ENCODE data around the gene HK3.
A peak's percentile ranks its signal among the peaks of the same experiment; 100 is the strongest.

HK3 gene

DNA sequence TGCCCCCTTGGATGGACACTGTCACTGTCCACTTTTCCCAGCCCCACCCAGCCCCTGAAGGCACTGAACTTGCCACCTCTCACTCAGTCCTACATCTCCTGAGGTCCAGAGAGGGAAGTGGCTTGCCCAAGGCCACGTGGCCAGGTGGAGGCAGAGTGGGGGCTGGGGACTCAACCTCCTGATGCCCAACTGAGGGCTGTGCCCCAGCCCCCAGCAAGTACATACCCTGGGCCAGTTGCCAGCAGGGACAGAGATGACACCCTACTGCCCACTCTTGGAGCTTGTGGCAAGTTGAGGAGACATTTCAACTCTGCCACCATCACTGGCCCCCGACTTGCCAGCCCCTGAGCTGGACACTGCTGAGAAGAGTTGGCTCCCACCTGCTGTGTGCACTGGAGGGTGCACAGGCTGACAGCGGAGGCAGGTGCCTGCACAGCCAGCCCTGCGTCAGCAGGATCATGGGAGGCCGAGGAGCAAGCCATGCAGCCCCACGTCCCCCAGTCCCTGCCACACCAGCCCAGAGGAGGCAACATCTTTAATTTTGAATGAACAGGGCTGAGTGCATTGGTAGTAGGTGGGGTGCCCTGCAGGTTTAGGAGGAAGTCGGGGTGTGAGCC lies 49.4 kb downstream of the HK3 start:
- H3K9ac ChIP-seq (ENCODE audit: low read length), result no peak overlapping the region
- no peaks in the 10 kb centered on the region for H3K9me3 ChIP-seq (ENCODE audit: insufficient read depth, low read depth, low read length)
- H3K23ac ChIP-seq (ENCODE audit: low read length), result no peak overlapping the region
- H3K4me3 ChIP-seq (ENCODE audit: low read depth, low read length), result no peak overlapping the region
- H2AK5ac ChIP-seq (ENCODE audit: low read length), result no peak overlapping the region
- DNase-seq, result no peak
- no peak overlapping the region for H3K14ac ChIP-seq (ENCODE audit: low read length)
- H3K79me1 ChIP-seq (ENCODE audit: low read length), result no peaks in the 10 kb centered on the region
- no peak overlapping the region for H2BK5ac ChIP-seq (ENCODE audit: low read depth, low read length, poor library complexity)
- no peaks in the 10 kb centered on the region for H3K4me1 ChIP-seq (ENCODE audit: control insufficient read depth in 1 of 2, insufficient read depth in 2 of 2, low read length in 2 of 2)
- no CpG with 5 or more reads among the region's 7 CpGs for WGBS (ENCODE audit: extremely low coverage, insufficient coverage, insufficient read length)
- H3K18ac ChIP-seq (ENCODE audit: low read length), result no peak overlapping the region
- no peak overlapping the region for H2BK120ac ChIP-seq (ENCODE audit: insufficient read depth, low read length, poor library complexity)
- no peak overlapping the region for H2AFZ ChIP-seq (ENCODE audit: insufficient read depth, low read length, poor library complexity)
- H2BK12ac ChIP-seq (ENCODE audit: low read length), result no peak overlapping the region
- no peak overlapping the region for H4K91ac ChIP-seq (ENCODE audit: low read depth, low read length)
- H3K4me2 ChIP-seq (ENCODE audit: low read length), result no peak overlapping the region
- H4K8ac ChIP-seq (ENCODE audit: low read depth, low read length), result no peak overlapping the region
- H3K27ac ChIP-seq (ENCODE audit: low read depth, low read length), result no peak overlapping the region
- H3K36me3 ChIP-seq (ENCODE audit: control insufficient read depth in 1 of 2, insufficient read depth in 2 of 2, low read length in 2 of 2), result no peaks in the 10 kb centered on the region
- no peak overlapping the region for H4K12ac ChIP-seq (ENCODE audit: low read depth, low read length)
- no peaks in the 10 kb centered on the region for H3K79me2 ChIP-seq (ENCODE audit: control insufficient read depth, insufficient read depth, low read length, poor library complexity)
- H3K4ac ChIP-seq (ENCODE audit: low read depth, low read length), result no peak overlapping the region
- no peaks in the 10 kb centered on the region for H3K27me3 ChIP-seq (ENCODE audit: insufficient read depth, low read length)

DNA sequence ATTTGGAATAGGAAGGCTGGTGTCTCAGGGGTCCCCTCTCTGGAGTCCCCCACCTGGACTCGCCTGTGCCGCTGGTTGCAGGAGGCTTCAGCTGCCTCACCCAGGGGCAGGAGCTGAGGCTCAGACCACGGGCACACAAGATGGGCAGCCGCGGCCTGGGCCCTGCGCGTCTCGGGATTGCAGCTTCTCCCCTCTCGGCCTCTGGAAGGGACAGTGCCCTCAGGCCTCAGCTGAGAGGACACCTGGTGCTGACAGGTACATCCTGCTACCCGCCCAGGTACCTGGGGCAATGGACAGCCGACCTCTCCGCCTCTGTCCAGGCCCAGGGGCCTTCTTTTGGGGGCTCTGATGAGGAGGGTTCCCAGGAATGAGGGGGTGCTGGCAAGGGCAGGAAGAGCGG lies 50.5 kb downstream of the HK3 start:
- no CpG with 5 or more reads among the region's 13 CpGs for WGBS (ENCODE audit: extremely low coverage, insufficient coverage, insufficient read length)
- no peaks in the 10 kb centered on the region for H3K27me3 ChIP-seq (ENCODE audit: insufficient read depth, low read length)
- H3K79me2 ChIP-seq (ENCODE audit: control insufficient read depth, insufficient read depth, low read length, poor library complexity), result no peaks in the 10 kb centered on the region
- H3K36me3 ChIP-seq (ENCODE audit: control insufficient read depth in 1 of 2, insufficient read depth in 2 of 2, low read length in 2 of 2), result no peaks in the 10 kb centered on the region
- no peak overlapping the region for H4K8ac ChIP-seq (ENCODE audit: low read depth, low read length)
- no peak overlapping the region for H3K14ac ChIP-seq (ENCODE audit: low read length)
- H3K4me2 ChIP-seq (ENCODE audit: low read length), result no peak overlapping the region
- no peak overlapping the region for H2AK5ac ChIP-seq (ENCODE audit: low read length)
- no peaks in the 10 kb centered on the region for H3K79me1 ChIP-seq (ENCODE audit: low read length)
- H3K9ac ChIP-seq (ENCODE audit: low read length), result no peak overlapping the region
- no peak overlapping the region for H3K18ac ChIP-seq (ENCODE audit: low read length)
- no peak overlapping the region for H4K91ac ChIP-seq (ENCODE audit: low read depth, low read length)
- no peak overlapping the region for H2BK5ac ChIP-seq (ENCODE audit: low read depth, low read length, poor library complexity)
- H2BK120ac ChIP-seq (ENCODE audit: insufficient read depth, low read length, poor library complexity), result no peak overlapping the region
- no peak overlapping the region for H2AFZ ChIP-seq (ENCODE audit: insufficient read depth, low read length, poor library complexity)
- H2BK12ac ChIP-seq (ENCODE audit: low read length), result no peak overlapping the region
- no peak for DNase-seq
- H3K4ac ChIP-seq (ENCODE audit: low read depth, low read length), result no peak overlapping the region
- H3K4me1 ChIP-seq (ENCODE audit: control insufficient read depth in 1 of 2, insufficient read depth in 2 of 2, low read length in 2 of 2), result no peaks in the 10 kb centered on the region
- no peak overlapping the region for H3K4me3 ChIP-seq (ENCODE audit: low read depth, low read length)
- H3K27ac ChIP-seq (ENCODE audit: low read depth, low read length), result no peak overlapping the region
- H3K9me3 ChIP-seq (ENCODE audit: insufficient read depth, low read depth, low read length), result no peaks in the 10 kb centered on the region
- H3K23ac ChIP-seq (ENCODE audit: low read length), result no peak overlapping the region
- no peak overlapping the region for H4K12ac ChIP-seq (ENCODE audit: low read depth, low read length)

DNA sequence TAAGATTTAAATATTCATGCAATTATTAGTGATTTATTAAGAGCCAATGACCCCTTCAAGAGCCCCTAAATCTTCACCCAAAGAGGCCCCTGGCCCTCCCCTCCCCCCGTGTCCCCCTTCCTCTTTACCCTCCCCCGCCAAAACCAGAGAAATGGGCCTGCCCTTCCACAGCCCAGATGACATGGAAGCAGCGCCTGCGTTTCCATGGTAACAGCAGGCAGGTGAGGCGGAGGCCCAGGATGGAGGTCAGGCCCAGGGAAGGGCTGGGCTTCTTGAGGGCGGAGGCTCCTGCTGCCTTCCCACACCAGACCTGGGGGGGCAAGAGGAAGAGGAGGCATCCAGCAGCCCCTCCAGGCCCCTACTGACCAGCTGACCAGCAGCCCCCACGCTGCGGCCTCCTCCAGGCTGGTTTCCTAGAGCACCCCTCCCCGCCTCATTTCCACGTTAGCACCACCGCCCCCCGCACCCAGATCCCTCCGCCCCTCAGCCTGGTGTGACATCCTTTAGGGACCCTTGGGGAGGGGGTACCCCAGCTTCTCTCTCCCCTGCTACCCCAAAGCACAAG lies 51.3 kb downstream of the HK3 start:
- H3K18ac ChIP-seq (ENCODE audit: low read length), result no peak overlapping the region
- H4K8ac ChIP-seq (ENCODE audit: low read depth, low read length), result no peak overlapping the region
- H2AFZ ChIP-seq (ENCODE audit: insufficient read depth, low read length, poor library complexity), result no peak overlapping the region
- no peak overlapping the region for H3K4me2 ChIP-seq (ENCODE audit: low read length)
- H3K4me3 ChIP-seq (ENCODE audit: low read depth, low read length), result no peak overlapping the region
- no peaks in the 10 kb centered on the region for H3K4me1 ChIP-seq (ENCODE audit: control insufficient read depth in 1 of 2, insufficient read depth in 2 of 2, low read length in 2 of 2)
- H3K4ac ChIP-seq (ENCODE audit: low read depth, low read length), result no peak overlapping the region
- no peaks in the 10 kb centered on the region for H3K79me1 ChIP-seq (ENCODE audit: low read length)
- peak in 1 of 2 donors; percentile 15 for DNase-seq
- H3K36me3 ChIP-seq (ENCODE audit: control insufficient read depth in 1 of 2, insufficient read depth in 2 of 2, low read length in 2 of 2), result no peaks in the 10 kb centered on the region
- H3K9me3 ChIP-seq (ENCODE audit: insufficient read depth, low read depth, low read length), result no peaks in the 10 kb centered on the region
- H4K12ac ChIP-seq (ENCODE audit: low read depth, low read length), result no peak overlapping the region
- H3K9ac ChIP-seq (ENCODE audit: low read length), result no peak overlapping the region
- H3K27ac ChIP-seq (ENCODE audit: low read depth, low read length), result no peak overlapping the region
- H3K23ac ChIP-seq (ENCODE audit: low read length), result no peak overlapping the region
- H2BK120ac ChIP-seq (ENCODE audit: insufficient read depth, low read length, poor library complexity), result no peak overlapping the region
- no peak overlapping the region for H2BK5ac ChIP-seq (ENCODE audit: low read depth, low read length, poor library complexity)
- H4K91ac ChIP-seq (ENCODE audit: low read depth, low read length), result no peak overlapping the region
- H3K14ac ChIP-seq (ENCODE audit: low read length), result no peak overlapping the region
- no peak overlapping the region for H2BK12ac ChIP-seq (ENCODE audit: low read length)
- H2AK5ac ChIP-seq (ENCODE audit: low read length), result no peak overlapping the region
- H3K27me3 ChIP-seq (ENCODE audit: insufficient read depth, low read length), result no peaks in the 10 kb centered on the region
- no peaks in the 10 kb centered on the region for H3K79me2 ChIP-seq (ENCODE audit: control insufficient read depth, insufficient read depth, low read length, poor library complexity)
- no CpG with 5 or more reads among the region's 13 CpGs for WGBS (ENCODE audit: extremely low coverage, insufficient coverage, insufficient read length)

DNA sequence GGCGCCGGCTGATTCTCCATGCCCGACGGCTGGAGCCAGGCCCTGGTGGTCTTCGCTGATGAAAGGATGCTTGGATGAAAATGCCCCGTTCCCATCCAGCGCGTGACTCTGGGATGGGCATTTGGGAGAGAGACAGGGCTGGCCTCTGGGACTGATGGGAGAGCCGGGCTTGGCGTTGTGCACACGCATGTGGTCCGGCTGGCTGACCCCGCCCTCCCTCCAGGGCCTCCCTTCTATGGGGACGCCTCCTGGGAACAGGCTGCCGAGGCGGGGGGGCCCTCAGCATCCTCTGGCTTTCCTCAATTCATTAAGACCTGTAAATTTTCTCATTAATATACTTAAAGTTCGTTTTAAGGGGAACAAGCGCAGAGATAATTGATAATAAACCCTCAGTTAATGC lies 52.0 kb downstream of the HK3 start:
- Histone ChIP-seq H3K27me3 (ENCODE audit: insufficient read depth, low read length) (no peaks in the 10 kb centered on the region), H2AK5ac (ENCODE audit: low read length) (no peak overlapping the region), H3K4me3 (ENCODE audit: low read depth, low read length) (no peak overlapping the region), H3K9me3 (ENCODE audit: insufficient read depth, low read depth, low read length) (no peaks in the 10 kb centered on the region), H4K8ac (ENCODE audit: low read depth, low read length) (no peak overlapping the region), H2BK5ac (ENCODE audit: low read depth, low read length, poor library complexity) (no peak overlapping the region), H2BK120ac (ENCODE audit: insufficient read depth, low read length, poor library complexity) (no peak overlapping the region), H3K9ac (ENCODE audit: low read length) (no peak overlapping the region), H3K4me1 (ENCODE audit: control insufficient read depth in 1 of 2, insufficient read depth in 2 of 2, low read length in 2 of 2) (no peaks in the 10 kb centered on the region), H2BK12ac (ENCODE audit: low read length) (no peak overlapping the region), H4K91ac (ENCODE audit: low read depth, low read length) (no peak overlapping the region), H3K79me2 (ENCODE audit: control insufficient read depth, insufficient read depth, low read length, poor library complexity) (no peaks in the 10 kb centered on the region), H3K4me2 (ENCODE audit: low read length) (no peak overlapping the region), H3K79me1 (ENCODE audit: low read length) (no peaks in the 10 kb centered on the region), H3K36me3 (ENCODE audit: control insufficient read depth in 1 of 2, insufficient read depth in 2 of 2, low read length in 2 of 2) (no peaks in the 10 kb centered on the region), H3K4ac (ENCODE audit: low read depth, low read length) (no peak overlapping the region), H3K23ac (ENCODE audit: low read length) (no peak overlapping the region), H3K18ac (ENCODE audit: low read length) (no peak overlapping the region), H3K14ac (ENCODE audit: low read length) (no peak overlapping the region), H2AFZ (ENCODE audit: insufficient read depth, low read length, poor library complexity) (no peak overlapping the region), H3K27ac (ENCODE audit: low read depth, low read length) (no peak overlapping the region), H4K12ac (ENCODE audit: low read depth, low read length) (no peak overlapping the region)
- no CpG with 5 or more reads among the region's 18 CpGs for WGBS (ENCODE audit: extremely low coverage, insufficient coverage, insufficient read length)
- no peak for DNase-seq

All from trophoblast cell (in vitro differentiated cells and primary cell).